ENCODE results near the gene ANKS1B. TPM values are rescaled to one million over a fixed set of nuclear protein-coding genes. Genes with fewer than 3 reads are reported as not detected.

ANKS1B gene
- total RNA-seq, 1 experiment from 2014 or later, result 18.8 TPM

DNA sequence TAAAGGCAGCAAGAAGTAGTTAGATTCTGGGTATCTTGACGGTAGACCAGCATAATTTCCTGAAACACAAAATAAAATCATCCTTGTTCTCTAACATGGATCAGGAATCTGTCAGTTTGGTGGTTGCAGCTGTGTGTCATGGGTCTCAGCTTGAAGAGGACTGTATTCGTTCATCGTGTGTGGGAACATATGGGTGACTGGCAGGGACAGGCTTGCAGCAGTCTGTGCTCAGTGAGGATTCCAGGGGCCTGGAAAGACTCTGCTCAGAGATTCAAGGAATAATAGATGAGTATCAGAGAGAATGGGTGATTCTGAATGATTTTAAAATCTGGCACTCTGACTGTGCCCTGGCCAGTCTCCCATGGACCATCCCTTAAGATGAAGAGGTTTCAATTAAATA lies 918.0 kb downstream of the ANKS1B start:
- TF ChIP-seq, protein P1, sequence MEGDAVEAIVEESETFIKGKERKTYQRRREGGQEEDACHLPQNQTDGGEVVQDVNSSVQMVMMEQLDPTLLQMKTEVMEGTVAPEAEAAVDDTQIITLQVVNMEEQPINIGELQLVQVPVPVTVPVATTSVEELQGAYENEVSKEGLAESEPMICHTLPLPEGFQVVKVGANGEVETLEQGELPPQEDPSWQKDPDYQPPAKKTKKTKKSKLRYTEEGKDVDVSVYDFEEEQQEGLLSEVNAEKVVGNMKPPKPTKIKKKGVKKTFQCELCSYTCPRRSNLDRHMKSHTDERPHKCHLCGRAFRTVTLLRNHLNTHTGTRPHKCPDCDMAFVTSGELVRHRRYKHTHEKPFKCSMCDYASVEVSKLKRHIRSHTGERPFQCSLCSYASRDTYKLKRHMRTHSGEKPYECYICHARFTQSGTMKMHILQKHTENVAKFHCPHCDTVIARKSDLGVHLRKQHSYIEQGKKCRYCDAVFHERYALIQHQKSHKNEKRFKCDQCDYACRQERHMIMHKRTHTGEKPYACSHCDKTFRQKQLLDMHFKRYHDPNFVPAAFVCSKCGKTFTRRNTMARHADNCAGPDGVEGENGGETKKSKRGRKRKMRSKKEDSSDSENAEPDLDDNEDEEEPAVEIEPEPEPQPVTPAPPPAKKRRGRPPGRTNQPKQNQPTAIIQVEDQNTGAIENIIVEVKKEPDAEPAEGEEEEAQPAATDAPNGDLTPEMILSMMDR (IDR thresholded peaks at IDR 0.05; ENCODE audit: unreplicated experiment), result no peak
- H3K27me3 Mint-ChIP-seq (ENCODE audit: insufficient read depth, unreplicated experiment), result no peaks in the 10 kb centered on the region
- intact Hi-C loops (cut with micrococcal nuclease), result no loop called here
- ChIA-PET POLR2A (interaction anchor here (0.6 kb wide), 1 partner anchor 99 kb away, joined by 4 read pairs; no protein-coding TSS in a partner anchor), CTCF (interaction anchor here (1.2 to 1.4 kb wide), 2 partner anchors 22 to 25 kb away, joined by 3 to 7 read pairs; no protein-coding TSS in a partner anchor)
- no peaks in the 10 kb centered on the region for H3K36me3 Mint-ChIP-seq (ENCODE audit: insufficient read depth, unreplicated experiment)
- DNase-seq (ENCODE audit: unreplicated experiment), result no peak
- H3K4me3 Mint-ChIP-seq (ENCODE audit: unreplicated experiment), result no peak overlapping the region
- H3K9me3 Mint-ChIP-seq (ENCODE audit: unreplicated experiment), result no peaks in the 10 kb centered on the region
- no peaks in the 10 kb centered on the region for H3K4me1 Mint-ChIP-seq (ENCODE audit: insufficient read depth, unreplicated experiment)
- no TSS peak for BruUV-seq (replicated peaks)
- H3K27ac Mint-ChIP-seq (ENCODE audit: low read depth, unreplicated experiment), result no peak overlapping the region

DNA sequence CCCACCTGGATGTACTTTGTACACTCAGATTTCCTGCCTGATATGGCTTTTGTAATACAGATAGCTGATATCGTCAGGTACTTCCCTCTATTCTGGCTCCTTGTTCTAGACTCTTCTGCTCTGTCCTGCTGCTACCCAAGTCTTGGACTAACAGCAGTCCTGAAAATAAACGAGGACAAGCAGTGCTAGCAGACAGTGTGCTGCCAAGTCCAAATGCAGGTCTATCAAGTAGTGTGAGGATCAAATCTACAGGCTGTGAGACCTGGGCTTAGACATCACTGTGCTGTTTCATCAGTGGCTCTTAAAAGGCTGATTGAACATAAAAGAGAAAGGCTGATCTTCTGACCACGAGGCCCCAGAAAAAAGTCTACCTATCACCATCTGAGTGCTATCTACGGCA lies 921.6 kb downstream of the ANKS1B start:
- DNase-seq (ENCODE audit: unreplicated experiment), result no peak
- Mint-ChIP-seq H3K4me3 (ENCODE audit: unreplicated experiment) (no peak overlapping the region), H3K9me3 (ENCODE audit: unreplicated experiment) (no peaks in the 10 kb centered on the region), H3K27ac (ENCODE audit: low read depth, unreplicated experiment) (no peak overlapping the region), H3K4me1 (ENCODE audit: insufficient read depth, unreplicated experiment) (no peaks in the 10 kb centered on the region), H3K27me3 (ENCODE audit: insufficient read depth, unreplicated experiment) (no peaks in the 10 kb centered on the region), H3K36me3 (ENCODE audit: insufficient read depth, unreplicated experiment) (no peaks in the 10 kb centered on the region)
- ChIA-PET POLR2A (no interaction called here), CTCF (interaction anchor here (0.6 to 1.4 kb wide), 3 partner anchors 20 to 660 kb away, joined by 3 read pairs; no protein-coding TSS in a partner anchor)
- BruUV-seq (replicated peaks), result no TSS peak
- intact Hi-C loops (cut with micrococcal nuclease), result no loop called here
- TF ChIP-seq, protein P1 (IDR thresholded peaks at IDR 0.05; ENCODE audit: unreplicated experiment), result no peak

DNA sequence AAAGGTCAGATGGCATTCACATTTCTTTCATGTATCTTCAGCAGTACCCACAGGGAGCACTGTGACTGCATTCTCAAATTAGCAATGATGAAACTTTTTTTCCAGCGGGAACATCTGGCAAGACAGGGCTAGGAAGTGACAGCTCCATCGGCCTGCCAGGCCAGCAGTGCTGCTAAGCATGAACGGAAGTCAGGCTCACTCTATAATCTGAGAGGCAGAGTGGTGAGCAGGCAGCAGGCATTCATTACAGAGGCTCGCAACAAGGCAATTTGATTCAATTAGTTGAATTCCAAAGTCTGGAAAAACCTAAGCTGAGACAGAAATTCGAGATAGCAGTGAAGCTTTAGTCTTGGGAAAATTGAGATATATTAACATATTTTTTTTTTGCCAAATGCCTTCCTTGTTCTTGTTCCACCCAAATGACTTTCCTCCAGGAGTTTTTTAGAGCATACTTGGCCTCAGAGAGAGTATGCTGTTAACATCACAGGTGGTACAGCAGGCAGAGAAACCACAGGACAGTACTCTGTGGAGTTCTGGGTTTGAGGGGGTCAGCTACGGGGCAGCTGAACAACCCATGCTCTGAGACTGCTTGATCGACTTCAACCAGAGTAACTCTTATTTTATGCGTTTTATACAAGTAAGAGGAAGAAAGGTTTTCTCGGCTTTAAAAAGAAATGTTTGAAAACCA lies 924.8 kb downstream of the ANKS1B start:
- TF ChIP-seq, protein P1 (IDR thresholded peaks at IDR 0.05; ENCODE audit: unreplicated experiment), result no peak
- no peaks in the 10 kb centered on the region for H3K9me3 Mint-ChIP-seq (ENCODE audit: unreplicated experiment)
- intact Hi-C loops (cut with micrococcal nuclease), result no loop called here
- H3K4me1 Mint-ChIP-seq (ENCODE audit: insufficient read depth, unreplicated experiment), result no peaks in the 10 kb centered on the region
- ChIA-PET CTCF (interaction anchor here (0.6 to 1.7 kb wide), 6 partner anchors 15 to 250 kb away, joined by 3 to 6 read pairs (median 4); no protein-coding TSS in a partner anchor), POLR2A (no interaction called here)
- H3K4me3 Mint-ChIP-seq (ENCODE audit: unreplicated experiment), result no peak overlapping the region
- no peaks in the 10 kb centered on the region for H3K27me3 Mint-ChIP-seq (ENCODE audit: insufficient read depth, unreplicated experiment)
- no TSS peak for BruUV-seq (replicated peaks)
- H3K27ac Mint-ChIP-seq (ENCODE audit: low read depth, unreplicated experiment), result no peak overlapping the region
- no peaks in the 10 kb centered on the region for H3K36me3 Mint-ChIP-seq (ENCODE audit: insufficient read depth, unreplicated experiment)
- peak; percentile 27 for DNase-seq (ENCODE audit: unreplicated experiment)

DNA sequence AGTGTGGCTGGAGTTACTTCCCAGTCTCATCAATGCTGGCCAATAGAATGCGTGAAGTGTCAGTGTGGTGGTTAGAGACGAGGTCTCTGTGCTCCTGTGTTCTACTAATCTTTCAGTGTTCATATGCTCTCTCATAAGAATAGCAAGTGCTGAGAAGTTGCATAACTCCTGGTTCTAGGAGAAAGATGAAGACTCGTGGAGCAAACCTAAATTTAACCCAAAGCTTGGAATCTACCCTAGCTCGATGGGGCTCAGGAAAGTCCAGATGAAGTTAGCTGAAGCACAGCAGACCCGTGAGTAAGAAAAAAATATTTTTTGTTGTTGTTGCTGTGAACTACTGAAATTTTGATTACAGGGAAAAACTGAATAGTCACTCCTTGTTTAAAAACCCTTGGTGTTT lies 927.1 kb downstream of the ANKS1B start:
- Mint-ChIP-seq H3K4me1 (ENCODE audit: insufficient read depth, unreplicated experiment) (no peaks in the 10 kb centered on the region), H3K27me3 (ENCODE audit: insufficient read depth, unreplicated experiment) (no peaks in the 10 kb centered on the region), H3K27ac (ENCODE audit: low read depth, unreplicated experiment) (no peak overlapping the region), H3K4me3 (ENCODE audit: unreplicated experiment) (no peak overlapping the region), H3K36me3 (ENCODE audit: insufficient read depth, unreplicated experiment) (no peaks in the 10 kb centered on the region), H3K9me3 (ENCODE audit: unreplicated experiment) (no peaks in the 10 kb centered on the region)
- intact Hi-C loops (cut with micrococcal nuclease), result no loop called here
- BruUV-seq (replicated peaks), result no TSS peak
- DNase-seq (ENCODE audit: unreplicated experiment), result no peak
- ChIA-PET CTCF (interaction anchor here (0.7 to 1.7 kb wide), 3 partner anchors 14 to 601 kb away, joined by 3 to 5 read pairs (median 3); no protein-coding TSS in a partner anchor), POLR2A (no interaction called here)
- TF ChIP-seq, protein P1 (IDR thresholded peaks at IDR 0.05; ENCODE audit: unreplicated experiment), result no peak

Measured in MCF 10A (cell line).